HG03066 (cell line): ENCODE data around the gene ANKRD42.

Source experiments
- ATAC-seq: cut with Tn5 transposase; IDR thresholded peaks from one replicate; pipeline ENCODE4 v1.9.1; 2021; ENCODE audit warnings: low read depth; ENCODE audit not compliant: unreplicated experiment

Gene ANKRD42

DNA sequence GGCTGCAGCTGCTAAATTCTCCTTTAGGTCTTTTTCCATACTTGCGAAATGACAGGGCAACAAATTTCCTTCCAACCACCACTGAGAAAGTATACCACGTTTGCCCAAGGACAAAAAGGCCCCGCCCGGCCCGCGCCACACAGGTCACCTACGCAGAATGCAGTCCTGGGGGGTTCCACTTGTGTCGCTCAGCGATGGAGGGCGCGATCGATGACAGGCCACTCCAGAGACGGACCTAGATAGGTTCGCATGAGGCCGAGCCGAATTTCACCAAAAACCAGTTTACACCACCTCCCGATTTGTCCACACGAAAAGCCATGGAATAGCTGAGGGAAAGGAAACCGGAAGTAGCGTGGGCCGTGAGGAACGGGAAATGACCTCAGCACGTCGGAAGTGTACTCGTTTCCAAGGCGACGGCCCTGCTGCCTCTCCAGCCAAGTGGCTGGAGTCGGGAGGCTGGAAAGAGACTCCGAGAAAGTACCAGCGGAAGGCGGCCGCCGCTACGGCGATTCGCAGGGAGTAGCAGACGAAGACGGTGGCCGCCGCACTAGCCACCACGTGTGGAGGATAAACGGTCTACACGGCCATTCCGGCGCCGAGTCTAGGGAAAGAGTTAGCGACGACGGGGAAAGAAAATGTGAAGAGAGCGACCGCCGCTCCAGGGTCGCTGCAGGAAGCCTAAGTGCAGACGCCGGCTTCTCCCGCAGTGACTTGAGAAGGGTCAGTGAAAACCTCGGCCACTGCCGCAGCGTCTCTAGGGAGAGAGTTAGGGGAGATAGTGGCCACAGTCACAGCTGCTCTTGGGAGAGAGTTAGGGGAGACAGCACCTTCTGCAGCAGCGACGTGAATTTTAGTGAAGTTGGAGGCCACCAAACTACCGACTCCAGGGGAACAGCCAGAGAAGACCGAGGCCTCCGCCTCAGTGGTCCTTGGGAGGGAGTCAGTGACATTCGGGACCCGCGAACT lies at the start of gene ANKRD42:
Gene ANKRD42, plus strand, starts transcription at position 398 of the 966 bp plus-strand sequence. CDS start 959 bp downstream, outside the sequence.
- ATAC-seq, result peak; percentile 92

DNA sequence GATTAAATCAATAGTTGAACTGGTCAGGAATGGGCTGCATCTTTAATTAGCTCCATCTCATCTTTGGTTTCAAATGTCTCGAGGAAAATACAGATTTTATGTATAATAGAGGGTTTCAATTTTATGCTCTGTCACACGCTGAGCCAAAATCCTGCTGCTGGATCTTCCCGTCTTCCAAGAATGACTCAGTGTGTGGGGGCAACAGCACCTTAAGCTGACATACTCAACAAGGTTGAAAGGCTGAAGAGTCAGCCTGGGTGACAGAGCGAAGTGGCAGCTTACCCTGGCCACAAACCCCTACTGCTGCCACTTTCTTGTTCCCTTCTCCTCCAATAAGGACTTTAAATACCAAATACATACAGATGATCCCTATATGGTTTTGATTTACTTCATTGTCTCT lies 45.6 kb upstream of the ANKRD42 start:
- no peak for ATAC-seq

DNA sequence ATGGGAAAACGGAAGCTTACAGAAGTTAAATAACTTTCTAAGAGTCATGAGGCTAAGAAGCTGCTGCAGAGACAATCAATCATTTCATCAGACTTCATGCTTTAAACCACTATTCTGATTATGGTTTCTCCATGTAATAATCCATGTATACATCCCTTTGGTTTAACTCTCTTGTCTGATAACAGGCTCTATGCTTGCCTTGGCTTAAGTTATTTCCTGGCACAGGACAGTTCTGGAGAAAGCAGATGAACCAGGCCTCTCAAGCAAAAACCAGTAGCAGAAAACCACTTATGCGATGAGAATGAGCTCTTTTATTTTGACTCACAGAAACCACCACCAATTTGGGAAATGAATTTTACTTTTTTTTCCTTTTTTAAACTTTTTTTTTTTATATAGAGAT lies 43.1 kb upstream of the ANKRD42 start:
- ATAC-seq, result no peak

DNA sequence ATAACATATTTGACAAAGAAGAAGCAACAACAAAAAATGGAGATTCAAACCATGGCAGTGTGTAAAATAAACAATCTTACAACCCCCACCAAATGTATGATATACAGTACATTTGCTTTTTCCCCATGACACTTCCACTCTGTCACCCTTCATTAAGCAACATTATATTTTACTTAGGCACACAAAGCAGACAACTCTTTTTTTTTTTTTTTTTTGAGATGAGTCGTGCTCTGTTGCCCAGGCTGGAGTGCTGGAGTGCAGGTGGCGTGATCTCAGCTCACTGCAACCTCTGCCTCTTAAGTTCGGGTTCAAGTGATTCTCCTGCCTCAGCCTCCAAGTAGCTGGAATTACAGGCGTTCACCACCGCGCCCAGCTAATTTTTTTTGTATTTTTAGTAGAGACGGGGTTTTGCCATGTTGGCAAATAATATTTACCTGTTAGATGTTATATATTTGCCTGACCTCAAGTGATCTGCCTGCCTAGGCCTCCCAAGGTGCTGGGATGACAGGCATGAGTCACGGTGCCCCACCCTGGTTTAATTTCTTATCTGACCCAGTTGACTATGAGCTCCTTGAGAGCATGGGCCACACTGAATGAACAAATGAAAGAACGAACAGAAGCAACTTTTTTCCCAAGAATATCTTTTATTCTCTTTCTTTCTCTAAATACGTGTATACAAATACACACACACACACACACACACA lies 42.1 kb upstream of the ANKRD42 start:
- no peak for ATAC-seq

DNA sequence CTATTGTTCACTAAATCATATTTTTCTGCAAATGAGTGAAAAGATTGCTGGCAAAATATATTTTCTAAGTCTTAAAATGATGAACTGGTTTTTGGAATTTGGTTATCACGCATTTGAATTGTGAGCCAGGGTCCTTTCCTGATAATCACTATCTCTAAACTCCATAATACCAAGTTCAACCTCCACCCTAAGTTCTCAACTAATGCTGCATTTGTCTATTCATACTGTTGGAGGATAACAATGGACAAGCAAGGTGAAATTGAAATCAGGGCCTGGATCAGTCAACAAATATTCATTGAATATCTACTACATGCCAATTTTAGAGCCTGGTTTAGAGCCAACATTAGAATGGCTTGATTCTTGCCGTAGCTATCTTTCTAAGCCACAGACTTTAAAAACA lies 41.2 kb upstream of the ANKRD42 start:
- no peak for ATAC-seq

DNA sequence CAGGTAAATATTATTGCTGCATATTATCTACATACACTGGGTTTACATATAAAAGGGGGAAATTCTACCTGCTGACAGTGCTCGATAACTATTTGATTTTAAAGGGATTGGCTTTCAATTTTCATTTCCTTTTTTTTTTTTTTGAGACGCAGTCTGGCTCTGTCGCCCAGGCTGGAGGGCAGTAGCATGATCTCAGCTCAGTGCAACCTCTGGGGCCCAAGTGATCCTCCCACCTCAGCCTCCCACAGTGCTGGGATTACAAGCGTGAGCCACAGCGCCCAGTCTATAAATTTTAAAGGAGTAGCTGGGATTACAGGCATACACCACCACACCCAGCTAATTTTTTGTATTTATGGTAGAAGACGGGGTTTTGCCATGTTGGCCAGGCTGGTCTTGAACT lies 39.7 kb upstream of the ANKRD42 start:
- no peak for ATAC-seq

DNA sequence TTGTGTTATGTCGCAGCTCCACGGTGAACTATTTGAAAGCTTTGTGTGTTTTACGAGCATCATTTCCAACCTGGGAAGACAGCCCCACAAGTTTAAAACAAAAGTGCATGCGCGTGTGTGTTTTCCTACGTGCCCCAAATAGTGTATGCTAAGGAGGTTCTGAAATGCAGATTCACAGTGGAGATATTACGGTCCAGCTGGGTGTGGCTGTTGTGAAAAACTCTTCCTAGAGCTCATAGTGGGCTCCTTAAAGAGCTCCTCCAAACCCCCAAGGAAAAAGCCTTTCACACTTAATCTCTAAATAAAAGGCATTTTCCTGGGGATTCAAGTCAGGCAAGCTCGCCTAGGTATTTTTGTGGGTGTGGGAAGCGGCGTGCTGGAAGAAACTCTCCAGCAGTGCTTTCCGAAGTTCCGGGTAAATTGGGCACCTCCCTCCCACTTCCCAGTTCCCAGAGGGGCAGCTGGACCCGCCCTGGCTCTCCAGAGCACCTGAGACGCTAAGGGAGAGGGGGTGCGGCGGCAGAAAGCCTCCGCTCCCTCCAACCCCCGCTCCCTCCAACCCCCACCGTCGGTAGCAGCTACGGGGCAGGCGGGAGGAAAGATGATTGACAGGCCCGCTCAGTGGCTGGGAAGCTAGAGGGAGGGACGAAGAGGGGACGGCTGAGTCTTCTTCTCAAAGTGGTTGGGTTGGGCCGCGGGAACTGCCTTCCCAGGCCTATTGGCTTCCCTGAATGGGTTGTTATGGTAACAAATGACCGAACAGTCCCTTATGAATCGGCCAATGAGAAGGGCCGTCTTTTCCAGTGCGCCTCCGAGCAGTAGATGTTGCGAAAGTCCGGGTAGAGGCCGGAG lies 37.1 kb upstream of the ANKRD42 start:
- peak; percentile 91 for ATAC-seq

DNA sequence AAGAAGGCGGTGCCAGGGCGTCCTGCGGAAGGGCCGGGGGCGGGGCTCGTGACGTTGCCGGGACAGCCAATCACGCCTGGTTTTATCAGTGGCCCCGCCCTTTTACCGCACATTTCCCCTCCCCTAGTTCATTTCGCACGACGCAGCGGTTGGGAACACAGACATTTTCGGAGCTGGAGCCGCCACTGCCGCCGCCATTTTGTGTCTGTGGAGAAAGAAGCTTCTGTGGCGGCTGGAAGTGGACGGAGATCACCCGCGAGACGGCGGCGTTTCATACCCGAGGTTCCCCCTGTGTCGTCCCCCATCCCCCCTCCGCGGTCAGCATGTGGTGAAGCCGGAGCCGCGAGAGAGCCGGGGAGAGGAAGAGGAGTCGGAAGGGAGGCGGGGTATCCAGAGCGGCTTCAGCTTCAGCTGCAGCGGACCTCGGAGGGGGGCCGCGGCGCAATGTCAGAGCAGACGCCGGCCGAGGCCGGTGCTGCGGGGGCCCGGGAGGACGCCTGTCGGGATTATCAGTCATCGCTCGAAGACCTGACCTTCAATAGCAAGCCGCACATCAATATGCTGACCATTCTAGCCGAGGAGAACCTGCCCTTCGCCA lies 36.4 kb upstream of the ANKRD42 start, which contains the start of gene PCF11:
Gene PCF11, plus strand, starts transcription at position 136 of the 598 bp plus-strand sequence. Its CDS starts 309 bp downstream, at position 445.
- peak; percentile 9 for ATAC-seq

DNA sequence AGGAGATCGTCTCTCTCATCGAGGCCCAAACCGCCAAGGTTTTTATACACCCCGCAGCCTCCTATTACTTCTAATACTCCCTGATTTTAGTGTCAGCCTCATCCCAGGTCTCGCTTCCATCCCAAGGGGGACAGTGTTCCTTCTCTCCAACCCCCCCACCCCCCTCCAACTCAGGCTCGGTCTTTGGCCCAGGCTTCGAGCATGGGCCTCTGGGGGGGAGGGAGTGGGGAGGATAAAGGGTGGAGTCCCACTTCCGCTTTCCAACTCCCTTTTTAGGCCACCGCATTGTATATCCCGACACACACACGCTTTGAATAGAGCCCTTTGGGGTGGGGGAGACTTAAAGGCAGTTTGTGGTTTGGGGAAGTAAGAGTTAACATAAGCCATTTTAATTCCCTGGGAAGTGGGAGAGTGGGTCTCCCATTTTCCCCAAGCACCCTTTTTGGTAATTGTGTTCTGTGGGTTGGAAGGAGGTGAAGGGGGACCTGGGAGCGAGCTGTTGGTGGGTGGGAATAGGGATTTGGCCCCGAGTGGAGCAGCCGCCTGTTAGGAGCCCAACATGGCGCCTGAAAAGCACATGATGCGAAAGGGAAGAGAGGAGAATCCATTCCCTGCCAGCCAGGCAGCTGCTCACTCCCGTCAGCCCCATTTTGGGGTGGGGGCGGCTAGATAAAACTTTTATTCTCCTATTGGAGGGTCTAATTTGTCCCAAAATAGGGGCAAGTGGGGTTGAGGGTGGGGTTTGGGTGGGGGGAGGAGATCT lies 35.7 kb upstream of the ANKRD42 start:
- ATAC-seq, result no peak

DNA sequence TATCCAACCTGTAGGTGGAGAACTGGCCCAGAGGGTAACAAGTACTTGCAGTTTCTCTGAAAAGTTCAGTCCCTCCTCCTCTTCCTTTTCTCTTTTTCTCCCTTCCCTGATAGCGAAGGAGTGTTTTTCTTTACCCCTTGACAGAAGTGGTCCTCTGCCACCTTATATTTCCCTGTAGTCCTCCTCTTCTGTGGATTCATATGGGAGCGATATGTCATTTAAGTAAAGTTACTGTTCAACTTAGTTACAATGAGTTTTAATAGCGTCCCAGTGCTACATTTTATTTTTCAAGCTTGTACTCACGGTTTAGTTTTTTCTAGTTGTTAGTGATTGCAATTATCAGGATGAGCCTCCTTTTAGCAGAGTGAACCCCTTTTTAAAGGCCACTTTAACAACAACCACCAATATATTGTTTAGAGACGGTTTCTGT lies 35.1 kb upstream of the ANKRD42 start:
- ATAC-seq, result no peak

DNA sequence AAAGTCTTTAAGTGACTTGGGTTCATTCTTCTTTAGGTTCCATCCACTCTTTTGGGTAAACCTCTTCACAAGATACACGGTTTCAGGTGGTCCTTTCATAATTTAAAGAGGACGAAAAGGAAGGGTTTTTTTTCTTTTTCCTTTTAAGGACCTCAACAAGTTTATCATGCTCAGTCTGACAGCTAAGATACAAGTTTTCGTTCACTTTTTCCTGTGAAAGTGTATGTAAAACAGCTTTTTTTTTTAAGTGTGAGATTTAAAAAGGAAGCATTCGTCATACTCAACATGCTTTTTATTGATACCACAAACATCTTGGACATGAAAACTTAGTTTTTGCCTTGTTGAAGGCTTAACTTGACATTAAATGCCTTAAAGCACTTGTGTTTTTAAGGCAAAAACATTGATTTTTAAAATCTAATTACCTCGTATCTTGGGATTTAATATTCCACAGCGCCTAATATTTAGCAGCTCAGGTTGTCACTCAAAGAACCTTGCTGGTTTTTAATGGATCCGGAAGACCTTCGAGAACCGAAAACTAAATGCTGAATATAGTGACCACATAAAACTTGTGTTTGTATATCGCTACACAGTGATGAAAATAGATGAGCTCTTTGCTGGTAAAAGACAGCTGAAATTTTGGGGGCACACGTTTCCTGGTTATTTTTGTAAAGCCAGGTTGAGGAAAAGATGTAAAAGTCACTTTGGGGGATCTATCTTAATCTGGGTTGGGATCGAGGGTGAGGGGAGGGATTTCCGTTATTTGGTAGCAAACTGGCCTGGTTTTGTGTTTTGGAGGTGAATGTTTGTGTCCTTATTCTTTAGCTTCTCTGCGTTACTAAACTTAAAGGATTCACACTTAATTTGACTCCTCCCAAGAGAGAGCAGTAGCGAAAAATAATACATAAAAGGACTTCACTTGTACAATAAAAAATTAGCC lies 34.3 kb upstream of the ANKRD42 start:
- ATAC-seq, result no peak

DNA sequence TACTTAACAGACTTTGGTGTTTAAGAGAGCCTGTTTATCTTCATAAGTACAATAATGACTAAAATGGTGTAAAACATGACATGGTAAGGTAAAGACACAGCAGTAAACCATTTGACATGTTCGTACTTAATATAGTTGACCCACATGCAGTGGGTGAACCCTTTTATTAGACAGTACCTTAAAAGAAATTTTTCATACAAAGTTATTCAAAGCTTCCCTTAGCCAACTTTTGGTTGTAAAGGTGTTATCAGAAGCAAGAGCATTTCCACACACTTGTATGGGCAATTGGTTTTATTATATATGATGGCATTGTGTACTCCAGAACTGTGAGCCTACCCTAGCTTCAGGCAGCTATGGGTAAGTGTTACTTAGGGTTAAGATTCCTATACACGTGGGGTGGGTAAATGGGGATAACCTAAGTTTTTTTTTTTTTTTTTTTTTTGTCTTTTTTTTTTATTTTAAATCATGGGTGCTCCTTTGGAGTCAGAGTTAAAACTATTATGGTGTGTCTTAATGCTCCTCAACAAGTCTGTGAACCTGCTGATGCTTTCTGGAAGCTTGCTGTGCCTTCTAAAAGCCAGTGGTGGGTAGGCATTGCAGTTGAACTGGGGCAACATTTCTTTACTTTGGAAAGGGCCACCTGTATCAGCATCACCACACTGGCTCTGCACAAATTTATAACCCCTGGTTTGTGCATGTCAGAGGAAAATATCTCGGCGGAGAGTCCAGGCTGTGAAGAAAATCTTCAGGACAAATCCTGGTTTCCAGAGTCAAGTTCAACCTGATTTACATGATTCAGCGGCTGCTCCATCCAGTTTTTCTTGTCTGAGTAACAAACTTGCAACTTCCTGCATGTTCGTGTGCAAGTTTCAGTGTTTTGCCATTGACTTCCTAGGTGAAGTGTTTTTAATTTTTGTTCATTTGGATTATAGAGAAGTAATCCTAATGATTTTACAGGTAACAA lies 33.3 kb upstream of the ANKRD42 start:
- ATAC-seq, result no peak

DNA sequence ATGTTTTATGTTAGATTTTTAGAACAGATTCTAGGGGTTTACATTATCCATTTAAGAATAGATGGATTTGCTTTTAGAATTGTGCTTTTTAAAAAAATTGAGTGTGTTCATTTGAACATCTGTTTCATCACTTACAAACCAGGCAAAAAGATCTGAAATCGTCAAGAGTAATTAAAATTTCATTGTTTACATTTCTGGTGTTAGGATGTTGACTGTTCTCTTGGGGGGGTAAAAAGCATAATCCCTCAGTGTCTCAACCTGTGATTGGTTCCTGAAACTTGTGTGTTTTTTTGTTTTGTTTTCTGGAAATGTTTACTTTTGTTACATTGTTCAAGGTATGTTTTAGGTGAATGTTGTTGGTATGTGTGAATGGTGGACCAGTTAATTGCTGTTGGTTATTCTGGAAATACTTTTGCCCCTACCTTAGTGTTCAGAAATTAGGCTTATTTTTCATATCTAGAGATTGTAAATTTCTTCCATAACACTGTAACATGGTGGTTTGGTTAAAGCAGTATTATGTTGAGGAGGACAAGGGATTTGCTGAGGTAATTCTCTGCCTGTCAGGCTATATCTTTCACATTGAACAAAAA lies 31.8 kb upstream of the ANKRD42 start:
- no peak for ATAC-seq

DNA sequence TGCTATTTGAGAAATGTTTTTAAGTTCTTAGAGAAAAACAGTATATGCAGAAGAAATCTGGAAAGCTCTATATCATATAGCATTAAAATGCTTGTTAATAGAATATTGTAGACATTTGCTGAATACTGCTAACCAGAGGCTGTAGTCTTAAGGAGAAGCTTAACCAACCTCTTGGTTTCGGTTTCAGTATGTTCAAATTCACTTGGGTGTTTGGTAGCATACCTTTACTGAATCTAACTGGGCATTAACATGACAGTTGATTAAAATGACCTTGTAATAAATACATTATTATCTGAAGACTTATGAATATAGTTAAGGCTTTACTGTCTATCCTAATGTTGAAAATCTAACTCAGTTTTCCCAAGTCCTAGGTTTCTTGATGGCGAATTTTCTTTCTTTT lies 31.1 kb upstream of the ANKRD42 start:
- peak; percentile 50 for ATAC-seq

DNA sequence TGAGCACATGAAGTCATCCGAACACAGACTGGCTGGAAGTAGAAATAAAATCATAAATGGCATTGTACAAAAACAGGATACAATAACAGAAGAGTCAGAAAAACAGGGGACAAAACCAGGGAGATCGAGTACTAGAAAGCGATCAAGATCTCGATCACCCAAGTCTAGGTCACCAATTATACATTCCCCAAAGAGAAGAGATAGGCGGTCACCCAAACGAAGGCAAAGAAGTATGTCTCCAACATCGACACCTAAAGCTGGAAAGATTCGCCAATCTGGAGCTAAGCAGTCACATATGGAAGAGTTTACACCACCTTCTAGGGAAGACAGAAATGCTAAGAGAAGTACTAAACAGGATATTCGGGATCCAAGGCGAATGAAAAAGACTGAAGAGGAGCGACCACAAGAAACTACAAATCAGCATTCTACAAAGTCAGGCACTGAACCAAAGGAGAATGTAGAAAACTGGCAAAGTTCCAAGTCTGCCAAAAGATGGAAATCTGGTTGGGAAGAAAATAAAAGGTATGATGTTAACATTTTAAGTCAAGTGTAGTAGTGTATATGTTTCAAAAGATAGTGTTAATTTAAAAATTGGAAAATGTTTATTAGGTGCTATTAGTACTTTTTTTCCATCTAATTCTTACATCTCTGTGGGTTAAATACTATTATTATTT lies 27.2 kb upstream of the ANKRD42 start:
- ATAC-seq, result no peak

DNA sequence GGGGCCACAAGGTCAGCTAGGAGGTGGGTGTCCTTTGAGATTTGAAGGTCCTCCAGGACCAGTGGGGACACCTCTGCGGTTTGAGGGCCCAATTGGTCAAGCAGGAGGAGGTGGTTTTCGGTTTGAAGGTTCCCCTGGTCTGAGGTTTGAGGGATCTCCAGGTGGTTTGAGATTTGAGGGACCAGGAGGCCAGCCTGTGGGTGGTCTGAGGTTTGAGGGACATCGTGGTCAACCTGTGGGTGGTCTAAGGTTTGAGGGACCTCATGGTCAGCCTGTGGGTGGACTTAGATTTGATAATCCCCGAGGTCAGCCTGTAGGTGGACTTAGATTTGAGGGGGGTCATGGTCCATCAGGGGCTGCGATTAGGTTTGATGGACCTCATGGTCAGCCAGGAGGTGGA lies 24.8 kb upstream of the ANKRD42 start:
- ATAC-seq, result no peak
